Lower leg skin (tissue), 4 donors: ENCODE measurements around the gene COL5A3. TPM values are rescaled to one million over a fixed set of nuclear protein-coding genes. Genes with fewer than 3 reads are reported as not detected.

Experiments used
- DNase-seq, 2 donors: peaks; one replicate each; pipeline ENCODE4 v3.0.0-alpha.2; 2019; ENCODE audit warnings: low spot score in 2 of 2
- H3K4me3 ChIP-seq: fragments of 200-600 bp; sonication (generic); 2 replicates; pipeline ENCODE4 v1.5.1; 2017; ENCODE audit warnings: mild to moderate bottlenecking, low read depth; ENCODE audit not compliant: poor library complexity, severe bottlenecking
- POLR2A ChIP-seq, 2 donors: fragments of 450-650 bp; IDR thresholded peaks; one replicate each; pipeline ENCODE4 v1.6.1; 2016 to 2017; ENCODE audit warnings: antibody characterized with exemption in 2 of 2, mild to moderate bottlenecking in 1 of 2, moderate library complexity in 1 of 2
- WGBS, 2 donors: methylation state at CpG; one replicate each; pipeline ENCODE4 v1.1.5; 2018; 5-methylcytosine and 5-hydroxymethylcytosine counted together
- intact Hi-C: fragments of 100-400 bp; cut with DNase I; formaldehyde crosslinking; loops from one replicate; pipeline ENCODE4 v1.15.0; 2023; ENCODE audit warnings: low total_unique reads
- total RNA-seq, 4 donors: library from RNA; depleted of rRNA; stranded (reverse); fragments of >200 nt; gene quantifications; one replicate each; pipeline ENCODE4 v1.1.0, GENCODE V29; 2016
- TF ChIP-seq, protein P1 (sequence below), 3 donors: fragments of 450-650 bp; IDR thresholded peaks; one replicate each; pipeline ENCODE4 v1.5.1; 2016; ENCODE audit warnings: antibody characterized with exemption in 3 of 3, mild to moderate bottlenecking in 3 of 3, moderate library complexity in 2 of 3

The COL5A3 gene
- total RNA-seq, 4 donors from 2014 or later, result 11.9 to 31.9 (median 20.7) TPM

- intact Hi-C loops, result no loop called here
- TF ChIP-seq, protein P1, sequence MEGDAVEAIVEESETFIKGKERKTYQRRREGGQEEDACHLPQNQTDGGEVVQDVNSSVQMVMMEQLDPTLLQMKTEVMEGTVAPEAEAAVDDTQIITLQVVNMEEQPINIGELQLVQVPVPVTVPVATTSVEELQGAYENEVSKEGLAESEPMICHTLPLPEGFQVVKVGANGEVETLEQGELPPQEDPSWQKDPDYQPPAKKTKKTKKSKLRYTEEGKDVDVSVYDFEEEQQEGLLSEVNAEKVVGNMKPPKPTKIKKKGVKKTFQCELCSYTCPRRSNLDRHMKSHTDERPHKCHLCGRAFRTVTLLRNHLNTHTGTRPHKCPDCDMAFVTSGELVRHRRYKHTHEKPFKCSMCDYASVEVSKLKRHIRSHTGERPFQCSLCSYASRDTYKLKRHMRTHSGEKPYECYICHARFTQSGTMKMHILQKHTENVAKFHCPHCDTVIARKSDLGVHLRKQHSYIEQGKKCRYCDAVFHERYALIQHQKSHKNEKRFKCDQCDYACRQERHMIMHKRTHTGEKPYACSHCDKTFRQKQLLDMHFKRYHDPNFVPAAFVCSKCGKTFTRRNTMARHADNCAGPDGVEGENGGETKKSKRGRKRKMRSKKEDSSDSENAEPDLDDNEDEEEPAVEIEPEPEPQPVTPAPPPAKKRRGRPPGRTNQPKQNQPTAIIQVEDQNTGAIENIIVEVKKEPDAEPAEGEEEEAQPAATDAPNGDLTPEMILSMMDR (IDR thresholded peaks at IDR 0.05), result no peak
- no peak for TF ChIP-seq POLR2A (IDR thresholded peaks at IDR 0.05)
- 6% methylated on average over 3 of the region's 3 CpGs for WGBS, 2 donors
- H3K4me3 ChIP-seq, result no peak overlapping the region
- no peak for DNase-seq
Measured at GRCh38 chr19:9917321-9917720, 93.0 kb downstream of the COL5A3 start.

- TF ChIP-seq, protein P1 (IDR thresholded peaks at IDR 0.05), result no peak
- TF ChIP-seq POLR2A (IDR thresholded peaks at IDR 0.05), result no peak
- intact Hi-C loops, result no loop called here
- WGBS, 2 donors, result 31 to 39% methylated on average over 6 of the region's 6 CpGs
Measured at GRCh38 chr19:9916719-9917118, 93.6 kb downstream of the COL5A3 start.

DNA sequence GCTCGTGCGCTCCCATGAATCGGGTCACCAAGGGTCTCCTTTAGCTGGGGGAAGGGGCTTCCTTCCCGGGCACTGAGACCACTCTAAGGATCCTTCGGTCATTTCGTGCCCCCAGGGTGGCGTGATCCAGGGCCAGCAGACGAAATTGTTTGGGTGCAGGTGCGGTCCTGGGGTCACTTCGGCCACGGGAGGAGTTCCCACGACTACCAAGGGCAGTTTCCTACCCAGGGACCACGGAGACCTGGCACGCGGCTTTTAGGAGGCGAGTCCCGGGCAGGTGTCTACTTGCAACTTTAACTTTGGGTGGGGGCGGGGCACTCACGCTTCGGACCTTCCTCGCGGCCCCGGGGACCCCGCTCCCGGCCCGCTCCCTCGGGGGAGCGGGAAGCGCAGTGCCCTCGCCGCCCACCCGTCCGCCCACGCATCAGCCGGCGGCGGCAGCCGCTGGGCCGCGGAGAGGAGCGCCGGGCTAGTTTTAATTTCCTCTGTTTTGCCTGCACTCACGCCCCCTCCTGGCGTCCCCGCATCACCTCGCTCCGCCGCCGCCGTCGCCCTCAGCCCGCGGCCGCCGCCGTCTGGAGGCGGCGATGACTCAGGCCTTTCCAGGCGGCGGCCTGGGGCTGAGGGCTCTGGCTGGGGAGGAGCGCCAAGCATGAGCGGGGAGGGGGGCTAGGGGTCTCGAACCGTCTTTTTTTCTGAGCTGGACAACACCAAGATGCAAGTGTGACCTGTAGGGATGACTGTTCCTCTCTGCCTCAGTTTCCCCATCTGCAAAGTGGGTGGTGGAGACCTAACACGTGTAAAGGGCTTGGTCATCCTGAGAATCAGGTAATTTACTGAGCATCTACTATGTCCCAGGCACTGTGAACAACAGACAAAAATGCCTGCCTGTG lies 95.7 kb downstream of the COL5A3 start:
- intact Hi-C loops, result no loop called here
- DNase-seq, result peak; percentile 58 to 93
- H3K4me3 ChIP-seq, result peak overlapping the region; percentile 13
- TF ChIP-seq, protein P1 (IDR thresholded peaks at IDR 0.05), result no peak
- TF ChIP-seq POLR2A (IDR thresholded peaks at IDR 0.05), result no peak
- WGBS, 2 donors, result 0 to 1% methylated on average over 23 to 46 of the region's 65 CpGs

More at GRCh38 chr19:9916719-9917118, 93.6 kb downstream of the COL5A3 start:
- no peak overlapping the region for H3K4me3 ChIP-seq
- no peak for DNase-seq

- 1% methylated on average over 18 of the region's 27 CpGs; no CpG with 5 or more reads in 1 of the 2 donors for WGBS, 2 donors
- DNase-seq, result no peak
- peak overlapping the region; percentile 13 for H3K4me3 ChIP-seq
- intact Hi-C loops, result no loop called here
- TF ChIP-seq, protein P1 (IDR thresholded peaks at IDR 0.05), result no peak
- no peak for TF ChIP-seq POLR2A (IDR thresholded peaks at IDR 0.05)
Measured at GRCh38 chr19:9914001-9914314, 96.3 kb downstream of the COL5A3 start.

DNA sequence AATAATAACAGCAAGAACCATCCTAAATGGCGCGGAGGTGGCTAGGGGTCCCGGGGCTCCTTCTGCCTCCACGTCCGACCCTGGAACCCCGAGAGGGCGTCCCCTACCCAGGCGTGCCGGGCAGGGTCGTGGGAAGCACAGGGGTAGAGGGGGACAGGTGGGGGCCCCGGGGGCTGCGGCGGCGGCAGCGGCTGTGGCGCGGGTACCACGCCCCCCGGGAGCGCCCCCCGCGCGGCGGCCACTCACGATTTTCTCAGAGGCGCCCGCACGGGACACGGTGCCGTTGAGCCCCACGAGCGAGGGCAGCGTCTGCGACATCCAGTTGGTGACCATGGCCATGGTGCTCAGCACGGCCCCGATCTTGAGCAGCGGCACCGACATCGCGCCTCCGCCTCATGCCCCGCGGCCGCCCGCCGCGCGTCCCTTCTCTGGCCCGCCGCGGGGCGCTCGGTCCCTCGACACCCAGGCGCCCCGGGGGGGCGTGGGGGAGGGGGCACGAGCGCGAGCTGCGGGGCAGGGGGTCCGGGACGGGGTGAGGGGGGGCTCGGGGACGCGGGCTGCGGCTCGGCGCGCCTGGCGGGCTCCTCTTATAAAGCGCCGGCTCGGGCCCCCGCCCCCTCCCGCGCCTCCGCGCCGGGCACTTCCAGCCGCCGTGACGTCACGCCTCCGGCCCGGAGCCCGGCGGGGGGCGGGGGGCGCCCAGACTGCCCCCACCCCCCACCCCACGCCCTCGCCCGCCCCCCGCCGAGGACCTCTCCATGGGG lies 96.9 kb downstream of the COL5A3 start:
- 10 to 11% methylated on average over 2 to 31 of the region's 95 CpGs for WGBS, 2 donors
- TF ChIP-seq, protein P1 (IDR thresholded peaks at IDR 0.05), result no peak
- no peak for TF ChIP-seq POLR2A (IDR thresholded peaks at IDR 0.05)
- no peak for DNase-seq
- intact Hi-C loops, result no loop called here
- H3K4me3 ChIP-seq, result peak overlapping the region; percentile 7
